ENCODE measurements around the gene ANGPTL8. TPM values are rescaled to one million over a fixed set of nuclear protein-coding genes. Genes with fewer than 3 reads are reported as not detected.

ANGPTL8 gene
- total RNA-seq, 2 experiments from 2014 or later, result not detected

DNA sequence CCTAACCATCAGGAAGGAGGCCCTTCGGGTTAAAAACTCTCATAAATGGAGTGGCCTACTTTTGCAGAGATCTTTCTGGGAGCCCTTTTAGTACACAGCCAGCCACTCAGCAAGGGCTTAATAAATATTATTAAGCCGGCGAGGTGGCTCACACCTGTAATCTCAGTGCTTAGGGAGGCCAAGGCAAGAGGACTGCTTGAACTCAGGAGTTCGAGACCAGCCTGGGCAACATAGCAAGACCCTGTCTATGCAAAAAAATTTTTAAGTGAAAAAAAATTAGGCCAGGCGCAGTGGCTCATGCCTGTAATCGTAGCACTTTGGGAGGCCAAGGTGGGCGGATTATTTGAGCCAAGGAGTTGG is 41.3 kb upstream of the ANGPTL8 start:
- Mint-ChIP-seq H3K9me3 (no peaks in the 10 kb centered on the region), H3K36me3 (no peaks in the 10 kb centered on the region), H3K27ac (no peak overlapping the region), H3K27me3 (peaks cover 15% of the 10 kb centered on the region), H3K4me3 (peak overlapping the region; percentile 66), H3K4me1 (ENCODE audit: low read depth) (peaks cover 8% of the 10 kb centered on the region)
- no peak for DNase-seq
- intact Hi-C loops (cut with micrococcal nuclease), result loop anchor here (5.0 kb wide), 1 partner anchor 41 kb away; the partner anchor contains the start of gene SPC24
- ChIA-PET CTCF (interaction anchor here (0.7 to 1.4 kb wide), 4 partner anchors 60 to 284 kb away, joined by 3 to 4 read pairs (median 4); no protein-coding TSS in a partner anchor), POLR2A (no interaction called here)

- POLR2A ChIA-PET, result no interaction called here
- intact Hi-C loops (cut with micrococcal nuclease), result loop anchor here (5.0 kb wide), 1 partner anchor 42 kb away; the partner anchor contains the start of gene SPC24
Measured at GRCh38 chr19:11198769-11199424, 40.5 kb upstream of the ANGPTL8 start.

DNA sequence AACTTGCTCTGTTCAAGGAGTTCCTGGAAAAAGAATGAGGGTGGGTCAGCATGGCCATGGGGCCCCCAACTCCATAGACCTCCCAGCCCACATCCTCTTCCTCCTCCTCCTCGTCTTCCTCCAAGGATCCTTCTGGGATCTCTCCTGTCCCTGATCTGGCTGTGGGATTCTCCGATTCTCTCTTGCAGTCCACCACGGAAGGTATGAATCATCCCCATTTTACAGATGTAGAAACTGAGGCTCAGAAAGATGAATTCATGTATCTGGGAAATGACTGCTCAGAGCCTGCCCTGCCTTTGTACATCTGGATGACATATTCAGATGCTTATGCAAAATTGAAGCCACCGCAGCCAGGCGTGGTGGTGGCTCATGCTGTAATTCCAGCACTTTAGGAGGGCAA is 39.9 kb upstream of the ANGPTL8 start:
- Mint-ChIP-seq H3K4me3 (no peak overlapping the region), H3K4me1 (ENCODE audit: low read depth) (peaks cover 8% of the 10 kb centered on the region), H3K27ac (no peak overlapping the region), H3K9me3 (no peaks in the 10 kb centered on the region), H3K27me3 (peaks cover 16% of the 10 kb centered on the region), H3K36me3 (no peaks in the 10 kb centered on the region)
- ChIA-PET CTCF (no interaction called here), POLR2A (no interaction called here)
- DNase-seq, result no peak
- intact Hi-C loops (cut with micrococcal nuclease), result loop anchor here (5.0 kb wide), 1 partner anchor 42 kb away; the partner anchor contains the start of gene SPC24

More at GRCh38 chr19:11198769-11199424, 40.5 kb upstream of the ANGPTL8 start:
- CTCF ChIA-PET, result interaction anchor here (1.4 kb wide), 1 partner anchor 61 kb away, joined by 4 read pairs; no protein-coding TSS in a partner anchor
- H3K9me3 Mint-ChIP-seq, result no peaks in the 10 kb centered on the region
- DNase-seq, result no peak
- H3K27me3 Mint-ChIP-seq, result peaks cover 15% of the 10 kb centered on the region
- H3K36me3 Mint-ChIP-seq, result no peaks in the 10 kb centered on the region
- H3K4me3 Mint-ChIP-seq, result no peak overlapping the region
- H3K4me1 Mint-ChIP-seq (ENCODE audit: low read depth), result peaks cover 8% of the 10 kb centered on the region
- H3K27ac Mint-ChIP-seq, result no peak overlapping the region

DNA sequence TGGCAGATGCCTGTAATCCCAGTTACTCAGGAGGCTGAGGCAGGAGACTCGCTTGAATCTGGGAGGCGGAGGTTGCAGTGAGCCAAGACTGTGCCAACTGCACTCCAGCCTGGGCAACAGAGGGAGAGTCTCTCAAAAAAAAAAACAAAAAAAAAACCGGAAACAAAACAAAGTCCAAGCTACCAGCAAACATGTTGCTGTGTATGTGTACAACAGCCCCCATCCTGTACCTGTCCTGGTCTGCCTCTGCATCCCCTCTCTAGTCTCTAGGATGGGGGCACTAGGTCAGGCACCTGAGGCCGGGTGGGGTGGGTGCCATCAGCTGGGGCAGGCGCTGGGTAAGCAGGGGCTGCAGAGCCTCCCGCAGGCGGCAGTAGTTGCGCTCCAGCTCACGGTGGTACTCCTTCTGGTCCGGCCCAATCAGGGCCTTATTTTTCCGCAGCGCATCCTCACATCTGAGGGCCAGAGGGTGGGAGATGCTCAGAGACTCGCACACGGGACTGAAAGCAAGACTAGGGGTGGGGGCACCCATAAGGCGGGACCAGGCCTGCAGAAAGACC is 39.3 kb upstream of the ANGPTL8 start:
- POLR2A ChIA-PET, result no interaction called here
- CTCF ChIA-PET, result no interaction called here
- no peak overlapping the region for H3K27ac Mint-ChIP-seq
- H3K36me3 Mint-ChIP-seq, result no peaks in the 10 kb centered on the region
- H3K4me3 Mint-ChIP-seq, result no peak overlapping the region
- DNase-seq, result no peak
- peaks cover 8% of the 10 kb centered on the region for H3K4me1 Mint-ChIP-seq (ENCODE audit: low read depth)
- no peaks in the 10 kb centered on the region for H3K9me3 Mint-ChIP-seq
- intact Hi-C loops (cut with micrococcal nuclease), result loop anchor here (5.0 kb wide), 1 partner anchor 163 kb away; no protein-coding TSS in a partner anchor
- H3K27me3 Mint-ChIP-seq, result peaks cover 16% of the 10 kb centered on the region

GRCh38 chr19:11200931-11201330 is 38.5 kb upstream of the ANGPTL8 start:
- no peak for DNase-seq
- H3K9me3 Mint-ChIP-seq, result no peaks in the 10 kb centered on the region
- H3K4me3 Mint-ChIP-seq, result no peak overlapping the region
- ChIA-PET POLR2A (no interaction called here), CTCF (no interaction called here)
- no peak overlapping the region for H3K27ac Mint-ChIP-seq
- H3K27me3 Mint-ChIP-seq, result peaks cover 13% of the 10 kb centered on the region
- no peaks in the 10 kb centered on the region for H3K36me3 Mint-ChIP-seq
- intact Hi-C loops (cut with micrococcal nuclease), result loop anchor here (5.0 kb wide), 1 partner anchor 164 kb away; no protein-coding TSS in a partner anchor
- H3K4me1 Mint-ChIP-seq (ENCODE audit: low read depth), result peaks cover 5% of the 10 kb centered on the region

GRCh38 chr19:11201791-11202190 is 37.6 kb upstream of the ANGPTL8 start:
- Mint-ChIP-seq H3K27ac (no peak overlapping the region), H3K27me3 (peaks cover 5% of the 10 kb centered on the region), H3K36me3 (no peaks in the 10 kb centered on the region), H3K4me3 (no peak overlapping the region), H3K4me1 (ENCODE audit: low read depth) (peaks cover 2% of the 10 kb centered on the region), H3K9me3 (no peaks in the 10 kb centered on the region)
- CTCF ChIA-PET, result no interaction called here
- no peak for DNase-seq
- POLR2A ChIA-PET, result no interaction called here
- intact Hi-C loops (cut with micrococcal nuclease), result loop anchor here (5.0 kb wide), 1 partner anchor 164 kb away; no protein-coding TSS in a partner anchor

DNA sequence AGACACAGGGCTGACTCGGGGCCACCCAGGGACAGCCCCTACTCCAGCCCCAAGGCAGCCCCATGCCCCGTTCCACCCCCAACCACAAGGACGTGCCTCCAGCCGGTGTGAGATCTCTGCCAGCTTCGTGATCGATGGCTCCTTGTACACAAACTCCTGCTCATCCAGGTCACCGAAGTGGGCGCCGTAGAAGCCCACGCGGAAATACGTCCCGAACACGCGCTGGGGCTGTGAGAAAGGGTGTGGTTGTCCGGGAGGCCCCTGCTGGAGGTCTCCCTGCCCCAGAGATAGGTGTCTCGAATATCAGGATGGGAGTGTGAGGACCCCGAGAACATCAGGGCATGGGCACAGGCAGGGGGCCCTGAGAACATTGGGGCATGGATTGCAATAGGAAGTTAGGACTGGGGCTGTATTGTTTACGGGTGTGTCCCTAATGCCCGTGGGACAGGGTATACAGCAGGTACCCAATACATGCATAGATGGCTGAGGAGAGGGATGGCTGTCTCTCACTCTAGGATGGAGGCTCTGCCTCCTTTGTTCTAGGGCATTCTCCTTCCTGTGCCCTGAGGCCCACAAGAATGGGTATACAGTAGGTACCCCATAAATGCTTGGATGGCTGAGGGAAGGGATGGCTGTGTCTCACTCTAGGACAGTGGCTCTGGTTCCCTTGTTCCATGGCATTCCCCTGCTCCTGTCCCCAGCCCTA is 36.8 kb upstream of the ANGPTL8 start:
- Mint-ChIP-seq H3K4me1 (ENCODE audit: low read depth) (peaks cover 2% of the 10 kb centered on the region), H3K27me3 (peaks cover 3% of the 10 kb centered on the region), H3K9me3 (no peaks in the 10 kb centered on the region), H3K27ac (no peak overlapping the region), H3K36me3 (no peaks in the 10 kb centered on the region), H3K4me3 (no peak overlapping the region)
- CTCF ChIA-PET, result interaction anchor here (1.4 to 1.5 kb wide), 2 partner anchors 64 to 66 kb away, joined by 4 to 10 read pairs; no protein-coding TSS in a partner anchor
- intact Hi-C loops (cut with micrococcal nuclease), result loop anchor here (1.0 to 5.0 kb wide), 2 partner anchors 65 to 165 kb away; no protein-coding TSS in a partner anchor
- no peak for DNase-seq
- POLR2A ChIA-PET, result no interaction called here

GRCh38 chr19:11203194-11204075 is 36.0 kb upstream of the ANGPTL8 start:
- CTCF ChIA-PET, result interaction anchor here (1.4 to 1.5 kb wide), 4 partner anchors 65 to 168 kb away, joined by 4 to 10 read pairs (median 8); no protein-coding TSS in a partner anchor
- Mint-ChIP-seq H3K27me3 (peaks cover 3% of the 10 kb centered on the region), H3K4me3 (no peak overlapping the region), H3K27ac (no peak overlapping the region), H3K36me3 (no peaks in the 10 kb centered on the region), H3K4me1 (ENCODE audit: low read depth) (no peaks in the 10 kb centered on the region), H3K9me3 (no peaks in the 10 kb centered on the region)
- peak; percentile 46 for DNase-seq
- POLR2A ChIA-PET, result no interaction called here
- intact Hi-C loops (cut with micrococcal nuclease), result loop anchor here (1.0 to 5.0 kb wide), 2 partner anchors 66 to 166 kb away; no protein-coding TSS in a partner anchor

GRCh38 chr19:11204076-11204602 is 35.3 kb upstream of the ANGPTL8 start:
- Mint-ChIP-seq H3K9me3 (no peaks in the 10 kb centered on the region), H3K4me1 (ENCODE audit: low read depth) (no peaks in the 10 kb centered on the region), H3K36me3 (no peaks in the 10 kb centered on the region), H3K27ac (no peak overlapping the region), H3K4me3 (no peak overlapping the region), H3K27me3 (peaks cover 3% of the 10 kb centered on the region)
- intact Hi-C loops (cut with micrococcal nuclease), result loop anchor here (5.0 kb wide), 1 partner anchor 167 kb away; no protein-coding TSS in a partner anchor
- no peak for DNase-seq
- ChIA-PET POLR2A (no interaction called here), CTCF (interaction anchor here (1.4 to 1.6 kb wide), 5 partner anchors 66 to 169 kb away, joined by 4 to 10 read pairs (median 6); no protein-coding TSS in a partner anchor)

DNA sequence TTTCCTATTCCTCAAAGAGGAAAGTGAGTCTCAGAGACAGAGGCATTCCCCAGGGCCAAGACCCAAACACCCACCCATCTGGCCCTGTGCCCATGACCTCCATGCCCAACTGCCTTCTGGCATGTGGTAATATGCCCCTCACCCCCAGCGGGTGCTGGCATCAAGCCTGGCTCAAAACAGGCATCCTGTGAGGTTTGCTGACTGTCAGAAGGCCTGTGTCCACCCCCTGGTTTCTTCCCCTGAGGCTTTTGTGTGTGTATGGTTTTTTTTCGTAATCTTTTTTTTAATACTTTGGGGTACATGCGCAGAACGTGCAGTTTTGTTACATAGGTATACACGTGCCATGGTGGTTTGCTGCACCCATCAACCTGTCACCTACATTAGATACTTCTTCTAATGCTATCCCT is 34.5 kb upstream of the ANGPTL8 start:
- H3K27ac Mint-ChIP-seq, result no peak overlapping the region
- H3K27me3 Mint-ChIP-seq, result peaks cover 1% of the 10 kb centered on the region
- ChIA-PET POLR2A (no interaction called here), CTCF (interaction anchor here (0.6 to 1.6 kb wide), 4 partner anchors 66 to 1680 kb away, joined by 3 to 9 read pairs (median 6); no protein-coding TSS in a partner anchor)
- H3K4me3 Mint-ChIP-seq, result no peak overlapping the region
- H3K36me3 Mint-ChIP-seq, result no peaks in the 10 kb centered on the region
- H3K4me1 Mint-ChIP-seq (ENCODE audit: low read depth), result no peaks in the 10 kb centered on the region
- H3K9me3 Mint-ChIP-seq, result no peaks in the 10 kb centered on the region
- DNase-seq, result no peak
- intact Hi-C loops (cut with micrococcal nuclease), result loop anchor here (5.0 kb wide), 1 partner anchor 168 kb away; no protein-coding TSS in a partner anchor

DNA sequence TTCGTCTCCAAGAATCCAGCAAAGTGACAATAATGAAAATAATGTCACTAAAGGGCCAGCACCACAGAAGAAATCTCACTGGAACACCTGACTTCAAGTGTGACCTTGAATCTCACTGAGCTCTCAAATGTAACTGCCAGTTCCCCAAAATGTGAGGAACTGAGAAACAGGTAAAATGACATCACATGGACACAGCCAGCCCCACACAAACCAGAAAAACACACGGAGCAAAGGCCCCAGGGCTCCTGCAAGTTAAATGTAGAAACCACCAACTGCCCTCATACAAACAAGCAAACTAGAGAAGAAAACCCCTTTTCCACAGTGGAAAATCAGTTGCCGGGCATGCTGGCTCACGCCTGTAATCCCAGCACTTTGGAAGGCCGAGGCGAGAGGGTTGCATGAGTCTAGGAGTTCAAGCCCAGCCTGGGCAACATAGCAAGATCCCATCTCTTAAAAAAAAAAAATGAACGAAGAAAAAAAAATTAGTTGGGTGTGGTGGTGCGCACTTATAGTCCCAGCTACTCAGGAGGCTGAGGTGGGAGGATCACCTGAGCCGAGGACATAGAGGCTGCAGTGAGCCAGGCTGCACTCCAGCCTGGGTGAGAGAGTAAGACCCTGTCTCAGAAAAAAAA is 33.4 kb upstream of the ANGPTL8 start:
- DNase-seq, result no peak
- H3K27ac Mint-ChIP-seq, result no peak overlapping the region
- peaks cover 1% of the 10 kb centered on the region for H3K27me3 Mint-ChIP-seq
- POLR2A ChIA-PET, result interaction anchor here (0.6 kb wide), 1 partner anchor 889 kb away, joined by 4 read pairs; no protein-coding TSS in a partner anchor
- no peaks in the 10 kb centered on the region for H3K36me3 Mint-ChIP-seq
- intact Hi-C loops (cut with micrococcal nuclease), result no loop called here
- H3K4me1 Mint-ChIP-seq (ENCODE audit: low read depth), result no peaks in the 10 kb centered on the region
- H3K9me3 Mint-ChIP-seq, result no peaks in the 10 kb centered on the region
- CTCF ChIA-PET, result interaction anchor here (1.6 kb wide), 1 partner anchor 68 kb away, joined by 6 read pairs; no protein-coding TSS in a partner anchor
- H3K4me3 Mint-ChIP-seq, result no peak overlapping the region

Measured in activated CD4-positive, alpha-beta memory T cell treated with anti-CD3 and anti-CD28 coated beads for 36 hours (primary cell).